Activated gamma-delta T cell treated with anti-CD3 and anti-CD28 coated beads, Interleukin-2, amount 50 U/mL, for 16 hours (primary cell): ENCODE measurements around the gene TGFBR3L.

Source experiments
- DNase-seq: peaks from one replicate; pipeline ENCODE4 v3.0.0-alpha.2; 2020; ENCODE audit warnings: low read depth

Gene TGFBR3L

GRCh38 chr19:7914598-7915045 lies at the start of gene TGFBR3L:
TSS of gene TGFBR3L (plus strand) at chr19:7914830.
- DNase-seq: no peak

- no peak for DNase-seq
Measured at GRCh38 chr19:7865262-7865911, 49.2 kb upstream of the TGFBR3L start.

- no peak for DNase-seq
Measured at GRCh38 chr19:7866399-7867091, 48.1 kb upstream of the TGFBR3L start.

GRCh38 chr19:7867092-7867844 lies 47.4 kb upstream of the TGFBR3L start:
- no peak for DNase-seq

- no peak for DNase-seq
Measured at GRCh38 chr19:7868326-7868670, 46.3 kb upstream of the TGFBR3L start.

- peak; percentile 71 for DNase-seq
Measured at GRCh38 chr19:7868671-7869452, 45.8 kb upstream of the TGFBR3L start.

- peak; percentile 60 for DNase-seq
Measured at GRCh38 chr19:7869453-7869909, 45.1 kb upstream of the TGFBR3L start.

GRCh38 chr19:7869910-7870511 lies 44.6 kb upstream of the TGFBR3L start:
- DNase-seq: peak; percentile 24

- peak; percentile 24 for DNase-seq
Measured at GRCh38 chr19:7870571-7871436, 43.8 kb upstream of the TGFBR3L start.

GRCh38 chr19:7871437-7872305 lies 43.0 kb upstream of the TGFBR3L start:
- DNase-seq: peak; percentile 64

- no peak for DNase-seq
Measured at GRCh38 chr19:7872306-7873204, 42.1 kb upstream of the TGFBR3L start.

- no peak for DNase-seq
Measured at GRCh38 chr19:7873304-7874075, 41.1 kb upstream of the TGFBR3L start.

- no peak for DNase-seq
Measured at GRCh38 chr19:7874076-7874896, 40.3 kb upstream of the TGFBR3L start, which contains the start of gene PRR36. TSS of gene PRR36 (minus strand) at chr19:7874390. CDS start at chr19:7873689, 701 bp downstream.

- DNase-seq: no peak
Measured at GRCh38 chr19:7874897-7875273, 39.7 kb upstream of the TGFBR3L start.

- DNase-seq: no peak
Measured at GRCh38 chr19:7877249-7877836, 37.3 kb upstream of the TGFBR3L start.

- DNase-seq: no peak
Measured at GRCh38 chr19:7879111-7879807, 35.4 kb upstream of the TGFBR3L start.
